ENCODE data around the gene DIPK1B. TPM values are rescaled to one million over a fixed set of nuclear protein-coding genes. Genes with fewer than 3 reads are reported as not detected.
A peak's percentile ranks its signal among the peaks of the same experiment; 100 is the strongest.
"Not testable (repeated sequence)": the region's sequence is repeated elsewhere in the genome, so short reads cannot be mapped to it uniquely, and the experiment has no call there.

The DIPK1B gene
- total RNA-seq, 1 experiment from 2014 or later = 40.4 TPM

DNA sequence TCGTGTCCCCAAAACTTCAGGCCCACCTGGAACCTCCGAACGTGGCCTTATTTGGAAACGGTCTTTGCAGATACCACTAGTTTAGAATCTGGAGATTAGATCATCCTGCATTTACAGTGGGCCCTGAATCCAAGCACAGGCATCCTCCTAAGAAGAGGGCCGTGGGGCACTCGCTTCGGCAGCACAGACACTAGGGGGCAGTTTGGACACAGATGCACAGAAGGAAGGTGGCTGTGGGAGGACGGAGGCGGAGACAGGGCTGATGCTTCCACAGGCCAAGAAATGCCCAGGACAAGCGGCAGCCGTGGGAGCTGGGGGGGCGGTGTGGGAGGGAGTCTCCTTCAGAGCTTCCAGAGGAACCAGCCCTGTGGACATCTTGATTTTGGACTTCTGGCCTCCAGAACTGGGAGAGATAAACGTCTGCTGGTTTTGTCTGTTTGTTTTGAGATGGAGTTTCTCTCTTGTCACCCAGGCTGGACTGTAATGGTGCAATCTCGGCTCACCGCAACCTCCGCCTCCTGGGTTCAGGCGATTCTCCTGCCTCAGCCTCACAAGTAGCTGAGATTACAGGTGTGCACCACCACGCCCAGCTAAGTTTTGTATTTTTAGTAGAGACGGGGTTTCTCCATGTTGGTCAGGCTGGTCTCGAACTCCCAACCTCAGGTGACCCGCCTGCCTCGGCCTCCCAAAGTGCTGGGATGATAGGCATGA, 48.6 kb downstream of the DIPK1B start:
- H3K27me3 Mint-ChIP-seq (ENCODE audit: insufficient read depth, unreplicated experiment); H3K4me1 ChIP-seq; intact Hi-C loops (cut with micrococcal nuclease; ENCODE audit: unreplicated experiment); H3K36me3 ChIP-seq (ENCODE audit: control insufficient read depth, insufficient read depth, low read length); H3K4me1 Mint-ChIP-seq (ENCODE audit: low read depth, unreplicated experiment); H3K27me3 ChIP-seq (replicated peaks; ENCODE audit: control insufficient read depth, insufficient read depth, low read length); H3K4me3 ChIP-seq (ENCODE audit: low read depth, low read length); H3K9me3 Mint-ChIP-seq (ENCODE audit: unreplicated experiment); POLR2A ChIA-PET; H3K9me3 ChIP-seq; BruUV-seq (replicated peaks); H3K4me3 Mint-ChIP-seq (ENCODE audit: unreplicated experiment); H3K36me3 Mint-ChIP-seq (ENCODE audit: insufficient read depth, unreplicated experiment); H3K27ac Mint-ChIP-seq (ENCODE audit: unreplicated experiment): not testable (repeated sequence)
- TF ChIP-seq, protein P1, sequence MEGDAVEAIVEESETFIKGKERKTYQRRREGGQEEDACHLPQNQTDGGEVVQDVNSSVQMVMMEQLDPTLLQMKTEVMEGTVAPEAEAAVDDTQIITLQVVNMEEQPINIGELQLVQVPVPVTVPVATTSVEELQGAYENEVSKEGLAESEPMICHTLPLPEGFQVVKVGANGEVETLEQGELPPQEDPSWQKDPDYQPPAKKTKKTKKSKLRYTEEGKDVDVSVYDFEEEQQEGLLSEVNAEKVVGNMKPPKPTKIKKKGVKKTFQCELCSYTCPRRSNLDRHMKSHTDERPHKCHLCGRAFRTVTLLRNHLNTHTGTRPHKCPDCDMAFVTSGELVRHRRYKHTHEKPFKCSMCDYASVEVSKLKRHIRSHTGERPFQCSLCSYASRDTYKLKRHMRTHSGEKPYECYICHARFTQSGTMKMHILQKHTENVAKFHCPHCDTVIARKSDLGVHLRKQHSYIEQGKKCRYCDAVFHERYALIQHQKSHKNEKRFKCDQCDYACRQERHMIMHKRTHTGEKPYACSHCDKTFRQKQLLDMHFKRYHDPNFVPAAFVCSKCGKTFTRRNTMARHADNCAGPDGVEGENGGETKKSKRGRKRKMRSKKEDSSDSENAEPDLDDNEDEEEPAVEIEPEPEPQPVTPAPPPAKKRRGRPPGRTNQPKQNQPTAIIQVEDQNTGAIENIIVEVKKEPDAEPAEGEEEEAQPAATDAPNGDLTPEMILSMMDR (IDR thresholded peaks at IDR 0.05; ENCODE audit: insufficient read depth in 1 of 2, low read depth in 1 of 2, low read length in 1 of 2, severe bottlenecking in 1 of 2, unreplicated experiment in 1 of 2) = peak; percentile 23 to 57
- CTCF ChIA-PET = interaction anchor here (0.6 to 1.0 kb wide), 2 partner anchors 40 to 285 kb away, joined by 3 read pairs; no protein-coding TSS in a partner anchor
- peak; percentile 69 to 83 for DNase-seq

DNA sequence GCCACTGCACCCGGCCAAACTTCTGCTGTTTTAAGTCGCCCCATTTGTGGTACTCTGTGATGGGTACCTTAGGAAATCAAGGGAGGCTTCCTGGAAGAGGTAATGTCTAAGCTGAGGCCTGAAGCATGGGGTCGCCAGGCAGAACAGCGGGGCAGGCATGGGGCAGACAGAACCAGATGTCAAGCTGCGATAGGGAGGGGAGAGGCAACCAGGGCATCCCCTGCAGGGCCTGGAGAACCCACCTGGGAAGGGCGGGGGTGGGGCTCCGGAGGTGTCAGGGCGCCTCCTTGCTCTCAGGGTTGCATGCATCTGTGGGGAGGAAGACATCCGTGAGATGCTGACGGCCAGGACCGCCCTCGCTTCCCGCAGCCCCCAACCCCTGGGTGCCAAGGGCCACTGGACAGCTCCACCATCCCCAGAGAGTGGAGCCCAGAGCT, 49.2 kb downstream of the DIPK1B start:
- no peak overlapping the region for H3K4me3 ChIP-seq (ENCODE audit: low read depth, low read length)
- no peaks in the 10 kb centered on the region for H3K27me3 ChIP-seq (replicated peaks; ENCODE audit: control insufficient read depth, insufficient read depth, low read length)
- no peak for DNase-seq
- intact Hi-C loops (cut with micrococcal nuclease; ENCODE audit: unreplicated experiment) = no loop called here
- H3K27me3 Mint-ChIP-seq (ENCODE audit: insufficient read depth, unreplicated experiment) = no peaks in the 10 kb centered on the region
- BruUV-seq (replicated peaks) = no TSS peak
- no peaks in the 10 kb centered on the region; the same call in none of the 2 replicates for H3K4me1 ChIP-seq
- ChIA-PET CTCF (interaction anchor here (0.6 to 1.0 kb wide), 2 partner anchors 39 to 482 kb away, joined by 3 read pairs; no protein-coding TSS in a partner anchor), POLR2A (interaction anchor here (0.5 kb wide), 1 partner anchor 52 kb away, joined by 3 read pairs; no protein-coding TSS in a partner anchor)
- no peaks in the 10 kb centered on the region for H3K9me3 Mint-ChIP-seq (ENCODE audit: unreplicated experiment)
- H3K27ac Mint-ChIP-seq (ENCODE audit: unreplicated experiment) = no peak overlapping the region
- TF ChIP-seq, protein P1 (IDR thresholded peaks at IDR 0.05; ENCODE audit: insufficient read depth in 1 of 2, low read depth in 1 of 2, low read length in 1 of 2, severe bottlenecking in 1 of 2, unreplicated experiment in 1 of 2) = no peak
- H3K4me1 Mint-ChIP-seq (ENCODE audit: low read depth, unreplicated experiment) = peaks cover 7% of the 10 kb centered on the region
- no peak overlapping the region for H3K4me3 Mint-ChIP-seq (ENCODE audit: unreplicated experiment)
- no peaks in the 10 kb centered on the region for H3K36me3 ChIP-seq (ENCODE audit: control insufficient read depth, insufficient read depth, low read length)
- H3K36me3 Mint-ChIP-seq (ENCODE audit: insufficient read depth, unreplicated experiment) = no peaks in the 10 kb centered on the region
- no peaks in the 10 kb centered on the region for H3K9me3 ChIP-seq

DNA sequence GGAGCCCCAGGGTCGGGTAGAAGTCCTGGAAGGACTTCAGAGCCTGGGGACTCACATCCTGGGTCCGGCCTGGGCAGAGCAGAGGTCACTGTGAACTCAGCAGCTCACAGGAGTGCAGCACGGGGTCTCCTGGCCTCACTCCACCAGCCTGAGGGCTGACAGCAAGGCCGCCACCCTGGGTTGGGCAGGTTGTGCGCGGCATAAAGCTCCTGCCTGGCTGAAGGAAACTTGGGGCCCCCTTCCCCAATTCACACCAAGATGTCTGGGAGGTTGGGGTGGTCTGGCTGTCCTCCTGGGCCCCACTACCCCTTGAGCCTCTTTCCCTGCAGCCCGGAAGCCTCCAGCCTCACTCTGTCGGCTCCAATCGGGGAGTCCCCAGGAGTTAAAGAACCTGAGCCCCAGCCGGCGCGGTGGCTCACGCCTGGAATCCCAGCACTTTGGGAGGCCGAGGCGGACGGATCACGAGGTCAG, 49.9 kb downstream of the DIPK1B start:
- no peak overlapping the region for H3K4me3 Mint-ChIP-seq (ENCODE audit: unreplicated experiment)

More for the DNA sequence above, 49.9 kb downstream of the DIPK1B start:
- H3K27me3 Mint-ChIP-seq (ENCODE audit: insufficient read depth, unreplicated experiment) = no peaks in the 10 kb centered on the region
- TF ChIP-seq, protein P1 (IDR thresholded peaks at IDR 0.05; ENCODE audit: insufficient read depth in 1 of 2, low read depth in 1 of 2, low read length in 1 of 2, severe bottlenecking in 1 of 2, unreplicated experiment in 1 of 2) = no peak
- CTCF ChIA-PET = no interaction called here
- H3K9me3 Mint-ChIP-seq (ENCODE audit: unreplicated experiment) = no peaks in the 10 kb centered on the region
- no peak overlapping the region for H3K4me3 ChIP-seq (ENCODE audit: low read depth, low read length)
- BruUV-seq (replicated peaks) = no TSS peak
- POLR2A ChIA-PET = interaction anchor here (0.5 kb wide), 1 partner anchor 53 kb away, joined by 3 read pairs; no protein-coding TSS in a partner anchor
- no peaks in the 10 kb centered on the region for H3K36me3 ChIP-seq (ENCODE audit: control insufficient read depth, insufficient read depth, low read length)
- no peaks in the 10 kb centered on the region for H3K9me3 ChIP-seq
- no peaks in the 10 kb centered on the region for H3K27me3 ChIP-seq (replicated peaks; ENCODE audit: control insufficient read depth, insufficient read depth, low read length)
- peaks cover 14% of the 10 kb centered on the region for H3K4me1 Mint-ChIP-seq (ENCODE audit: low read depth, unreplicated experiment)
- H3K4me1 ChIP-seq = peaks cover 7% of the 10 kb centered on the region
- H3K36me3 Mint-ChIP-seq (ENCODE audit: insufficient read depth, unreplicated experiment) = no peaks in the 10 kb centered on the region
- no peak for DNase-seq
- intact Hi-C loops (cut with micrococcal nuclease; ENCODE audit: unreplicated experiment) = no loop called here
- H3K27ac Mint-ChIP-seq (ENCODE audit: unreplicated experiment) = no peak overlapping the region
